GM18526 (cell line): ENCODE results near the gene ABHD16B.

Experiments used
- POLR2A ChIP-seq: IDR thresholded peaks from 3 replicates; pipeline ENCODE4 v1.6.1; 2011; ENCODE audit not compliant: insufficient read length; ENCODE audit errors: extremely low read depth

Gene ABHD16B

DNA sequence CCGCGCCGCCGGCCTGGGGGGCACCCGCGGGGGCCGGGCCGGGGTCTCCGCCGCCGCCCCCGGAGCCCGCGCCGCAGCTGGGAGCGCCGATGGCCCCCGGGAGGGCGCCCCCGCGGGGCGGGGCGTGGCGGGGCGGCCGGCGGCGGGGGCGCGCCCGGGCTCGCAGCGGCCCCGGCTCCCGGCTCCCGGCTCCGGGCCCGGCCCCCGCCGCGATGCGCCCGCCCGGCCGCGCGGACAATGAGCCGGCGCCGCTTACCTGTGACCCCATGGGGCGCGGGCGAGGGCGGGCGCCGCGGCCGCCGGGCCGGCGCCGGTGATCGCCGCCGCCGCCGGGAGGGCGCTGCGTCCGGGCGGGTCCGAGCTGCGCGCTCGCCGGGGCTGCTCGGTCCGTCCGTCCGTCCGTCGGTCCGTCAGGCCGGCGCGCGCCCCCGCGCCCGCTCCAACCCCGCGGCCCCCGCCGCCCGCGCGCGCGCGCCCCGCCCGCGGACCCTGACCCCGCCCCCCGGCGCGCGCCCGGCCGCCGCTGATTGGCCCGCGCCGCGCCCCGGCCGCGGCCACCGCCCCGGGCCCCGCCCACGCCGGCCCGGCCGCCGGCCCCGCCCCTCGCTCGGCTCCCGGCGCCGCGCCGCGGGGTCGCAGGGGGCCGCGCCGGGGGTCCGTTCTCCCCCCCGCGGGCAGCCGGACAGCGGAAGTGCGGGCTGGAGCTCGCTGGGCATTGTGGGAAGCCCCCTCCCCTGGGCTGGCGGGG is 30.3 kb upstream of the ABHD16B start, which contains the start of gene ZBTB46:
ZBTB46 (minus strand) TSS at position 424 of the 748 bp plus-strand sequence. CDS start 40,507 bp downstream, outside the sequence.
- no peak for TF ChIP-seq POLR2A

DNA sequence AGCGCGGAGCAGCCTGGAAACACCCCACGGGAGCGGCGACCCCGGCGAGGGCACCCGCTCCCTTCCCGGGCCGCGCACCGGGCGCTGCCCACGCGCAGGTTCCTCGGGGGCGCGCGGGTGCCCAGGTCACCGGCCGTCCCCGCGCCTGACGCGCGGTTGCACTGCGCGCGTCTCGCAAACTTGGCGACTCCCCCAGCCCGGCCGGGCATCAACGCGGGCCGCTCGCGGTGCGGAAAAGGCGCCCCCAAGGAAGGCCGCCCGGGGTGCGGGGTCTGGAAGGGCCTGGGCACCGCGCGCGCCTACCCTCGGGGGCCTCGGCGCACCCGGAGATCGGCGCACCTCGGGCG is 29.7 kb upstream of the ABHD16B start:
- no peak for TF ChIP-seq POLR2A

DNA sequence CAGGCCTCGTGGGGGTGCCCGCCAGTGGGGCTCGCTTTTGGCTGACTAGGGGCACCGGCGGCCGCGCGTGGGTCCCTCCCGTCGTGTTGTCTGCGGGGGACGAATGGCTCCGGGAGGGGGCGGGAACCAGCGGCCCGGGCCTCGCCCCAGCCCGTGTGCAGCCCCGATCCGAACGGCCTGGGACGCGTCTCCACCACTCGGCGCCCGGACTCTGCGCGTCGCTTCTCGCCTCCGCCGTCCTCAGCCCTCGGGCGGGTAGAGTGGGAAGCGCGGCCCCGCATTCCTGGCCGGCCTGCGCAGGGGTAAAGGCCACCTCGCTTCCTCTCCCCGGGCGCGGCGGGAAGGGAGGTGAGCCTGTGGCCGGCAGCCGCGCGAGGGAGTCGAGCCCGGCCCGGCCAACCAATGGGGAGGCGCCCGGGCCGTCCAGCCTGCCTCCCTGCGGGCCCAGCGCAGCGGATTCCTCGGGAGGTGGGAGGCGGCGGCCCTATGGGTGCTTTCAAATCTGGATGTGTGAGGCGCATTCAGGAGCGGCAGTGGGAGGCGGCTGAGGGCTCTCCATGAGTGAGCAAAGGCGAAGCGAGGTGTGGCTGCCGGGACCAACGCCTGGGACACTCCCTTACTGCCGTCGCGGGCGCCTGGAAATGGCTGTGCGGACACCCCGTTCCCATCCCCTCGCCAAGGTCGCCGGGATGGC is 29.2 kb upstream of the ABHD16B start:
- TF ChIP-seq POLR2A, result no peak

DNA sequence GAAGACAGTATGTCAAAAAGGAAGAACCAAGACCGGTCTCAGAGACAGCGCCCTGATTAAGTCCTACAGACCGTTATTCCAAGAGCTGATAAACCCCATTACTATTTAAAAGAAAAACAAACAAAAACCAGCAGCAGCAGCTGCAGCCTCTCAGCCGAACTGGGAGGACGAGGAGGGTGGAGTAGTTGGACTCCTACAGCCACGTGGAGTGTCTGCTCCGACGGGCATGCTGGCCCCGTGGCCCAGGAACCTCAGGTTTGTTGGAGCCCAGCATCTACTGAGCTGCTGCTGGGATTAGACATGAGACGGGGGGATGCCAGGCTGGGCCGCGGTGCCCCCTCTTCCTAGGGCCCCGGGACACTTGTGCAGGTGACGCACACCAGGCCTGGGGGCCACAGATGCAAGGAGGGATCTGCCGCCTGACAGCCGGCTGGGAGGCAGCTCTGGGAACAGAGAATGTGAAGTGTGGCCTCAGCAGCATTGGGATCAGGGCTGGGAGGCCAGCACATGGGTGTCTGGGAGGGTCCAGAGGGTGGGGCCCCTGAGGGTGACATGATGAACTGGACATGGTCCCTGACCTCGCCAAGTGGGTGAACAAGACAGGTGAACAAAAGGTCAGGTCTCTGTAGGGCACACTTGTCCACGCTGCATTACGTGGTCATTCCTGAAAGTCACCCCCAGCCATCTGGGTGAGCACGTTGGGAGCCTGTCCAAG is 27.4 kb upstream of the ABHD16B start:
- no peak for TF ChIP-seq POLR2A

DNA sequence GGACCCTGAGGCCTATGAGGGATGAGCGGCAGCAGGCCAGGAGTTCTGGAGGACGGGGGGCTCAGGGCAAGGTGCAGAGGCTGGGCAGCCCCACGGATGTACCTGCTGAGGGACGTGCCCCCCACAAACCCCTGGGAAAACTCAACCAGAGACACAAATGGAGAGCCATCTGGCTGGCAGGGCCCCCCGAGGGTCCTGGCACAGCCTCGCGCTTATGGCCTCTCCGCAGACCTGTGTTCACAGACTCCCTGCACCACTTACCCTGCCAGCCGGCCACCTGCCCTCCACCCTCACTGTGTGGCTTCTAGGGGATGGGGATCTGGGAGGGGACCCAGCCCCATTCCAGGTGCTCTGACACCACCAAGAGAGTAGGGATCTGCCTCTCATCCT is 26.8 kb upstream of the ABHD16B start:
- TF ChIP-seq POLR2A, result no peak

DNA sequence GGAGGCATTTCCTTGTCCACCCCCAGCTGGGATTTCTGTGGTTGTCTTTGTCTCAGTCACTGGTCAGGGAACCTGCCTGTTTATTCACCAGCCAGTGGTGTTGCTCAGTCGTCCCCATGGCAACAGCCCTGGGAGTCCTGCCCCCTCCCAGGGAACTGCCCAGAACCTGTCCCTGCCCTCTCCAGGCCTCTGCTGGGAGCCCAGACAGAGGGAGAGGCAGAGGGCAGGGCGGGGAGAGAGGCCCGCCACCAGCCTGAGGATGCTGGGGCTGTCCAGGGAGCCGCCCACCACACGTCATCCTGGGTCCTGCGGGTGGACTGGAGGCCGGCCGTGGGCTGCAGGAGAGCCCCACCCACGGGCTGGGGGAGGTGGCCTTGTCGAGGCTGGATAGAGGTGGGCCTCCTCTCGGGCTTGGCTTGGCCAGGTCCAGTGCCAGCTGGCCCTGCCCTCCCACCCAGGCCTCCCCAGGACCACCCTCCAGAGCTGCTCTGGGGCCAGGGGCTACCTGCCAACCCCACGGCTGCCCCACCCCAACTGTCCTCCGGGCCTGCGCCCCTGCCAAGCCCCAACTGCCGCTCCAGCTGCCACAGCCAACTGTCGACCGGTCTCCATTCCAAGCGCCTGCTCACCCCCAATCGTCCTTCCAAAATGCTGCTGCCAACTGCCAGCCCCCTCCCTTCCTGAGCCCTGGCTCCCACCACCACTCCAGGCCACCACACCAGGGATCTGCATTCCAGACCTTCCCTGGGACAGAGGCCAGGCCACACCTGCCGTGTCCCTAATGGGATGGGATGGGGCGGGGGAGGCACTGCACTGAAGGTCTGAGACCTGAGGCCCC is 26.1 kb upstream of the ABHD16B start:
- TF ChIP-seq POLR2A, result no peak

DNA sequence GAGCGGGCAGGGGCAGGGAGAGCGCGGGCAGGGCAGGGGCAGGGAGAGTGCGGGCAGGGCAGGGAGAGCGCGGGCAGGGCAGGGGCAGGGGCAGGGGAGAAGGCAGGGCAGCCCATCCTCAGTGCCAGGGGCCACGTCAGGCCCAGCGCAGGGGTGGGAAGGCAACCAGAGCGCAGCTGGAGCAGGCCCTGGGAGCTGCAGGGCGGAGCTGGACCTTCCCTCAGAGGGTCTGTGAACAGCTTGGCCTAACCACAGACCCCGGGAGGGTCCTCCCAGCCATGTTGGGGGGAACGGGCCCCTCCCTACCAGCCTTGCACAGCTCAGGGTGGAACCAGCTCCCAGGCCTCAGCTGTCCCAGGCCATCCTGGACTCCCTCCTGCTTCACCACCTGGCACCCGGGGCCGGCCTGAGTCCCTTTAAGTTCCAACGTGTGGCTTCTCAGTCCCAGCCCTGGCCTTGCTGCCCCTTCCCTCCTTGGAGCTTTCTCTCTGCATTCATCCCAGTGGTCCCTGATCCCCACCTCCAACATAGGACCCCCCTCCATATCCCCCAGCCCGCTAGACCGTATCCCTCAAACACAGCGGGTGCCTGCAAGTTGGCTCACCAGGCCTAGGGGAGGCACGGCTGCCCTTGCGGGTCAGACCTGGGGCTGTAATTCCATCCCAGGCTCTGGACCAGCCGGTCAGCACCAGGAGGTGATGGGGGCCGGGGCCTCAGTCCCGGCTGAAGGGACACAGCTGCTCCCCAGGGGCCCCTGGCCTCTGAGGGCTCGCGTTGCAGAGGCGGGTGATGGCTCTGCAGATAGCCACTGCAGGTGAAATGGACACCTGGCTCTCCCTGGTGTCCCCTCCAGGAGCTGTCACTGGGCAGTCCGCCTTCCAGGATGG is 24.6 kb upstream of the ABHD16B start:
- TF ChIP-seq POLR2A, result no peak

DNA sequence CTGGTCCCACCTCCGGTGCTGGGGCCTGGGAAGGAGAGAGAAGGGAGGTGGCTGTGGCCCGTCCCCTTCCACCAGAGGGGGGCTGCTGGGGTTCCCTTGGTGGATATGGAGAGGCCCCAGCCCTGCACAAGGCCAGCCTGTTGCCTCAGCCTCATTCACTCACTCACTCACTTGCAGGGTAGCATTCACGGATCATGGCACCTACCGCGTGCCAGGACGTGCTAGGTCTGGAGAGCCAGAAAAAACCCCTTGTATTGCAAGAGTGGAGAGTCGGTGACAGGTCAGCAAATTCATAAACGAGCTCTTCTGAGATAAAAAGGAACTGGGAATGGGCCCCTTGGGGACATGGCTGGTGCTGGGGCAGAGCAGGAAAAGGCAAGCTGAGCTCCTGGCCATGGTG is 23.8 kb upstream of the ABHD16B start:
- TF ChIP-seq POLR2A, result no peak

DNA sequence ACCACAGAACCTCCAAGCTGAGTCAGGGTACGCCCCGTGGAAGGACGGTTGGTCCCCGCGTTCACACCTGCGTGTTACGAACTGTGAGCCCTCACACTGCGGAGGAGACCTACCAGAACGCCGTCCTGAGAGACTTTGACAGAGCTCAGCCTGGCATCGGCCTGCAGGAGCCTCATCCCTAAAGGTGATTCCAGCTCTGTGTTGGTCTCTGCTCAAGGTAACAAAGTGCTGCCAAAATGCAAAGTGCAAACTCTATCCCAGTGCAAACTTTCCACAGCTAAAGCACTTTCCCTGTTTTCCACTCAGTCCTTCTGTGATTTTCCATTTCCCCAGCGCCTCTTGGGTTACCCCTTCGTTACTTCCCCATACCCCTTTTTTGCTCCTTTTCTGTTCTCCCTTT is 21.7 kb upstream of the ABHD16B start:
- TF ChIP-seq POLR2A, result no peak

DNA sequence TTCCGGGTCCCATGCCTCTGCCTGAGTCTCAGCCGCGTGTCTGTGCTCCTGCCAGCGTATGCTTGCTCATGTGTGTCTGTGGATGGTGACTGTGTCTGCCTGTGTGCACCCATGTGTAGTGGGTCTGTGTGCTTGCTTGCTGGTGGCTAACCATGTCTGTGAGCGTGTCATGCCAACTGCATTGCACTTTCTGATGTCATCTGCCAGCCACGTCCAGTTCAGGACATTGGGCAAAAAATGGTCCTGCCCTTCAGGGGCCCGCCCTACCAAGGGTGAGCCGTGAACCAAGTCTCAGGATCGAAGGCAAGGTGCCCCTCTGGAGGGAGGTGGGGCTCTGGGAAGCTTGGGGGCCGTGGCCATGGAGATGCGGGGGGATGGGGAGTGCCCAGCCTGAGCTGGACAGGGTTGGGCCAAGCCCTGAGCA is 20.9 kb upstream of the ABHD16B start:
- TF ChIP-seq POLR2A, result no peak

DNA sequence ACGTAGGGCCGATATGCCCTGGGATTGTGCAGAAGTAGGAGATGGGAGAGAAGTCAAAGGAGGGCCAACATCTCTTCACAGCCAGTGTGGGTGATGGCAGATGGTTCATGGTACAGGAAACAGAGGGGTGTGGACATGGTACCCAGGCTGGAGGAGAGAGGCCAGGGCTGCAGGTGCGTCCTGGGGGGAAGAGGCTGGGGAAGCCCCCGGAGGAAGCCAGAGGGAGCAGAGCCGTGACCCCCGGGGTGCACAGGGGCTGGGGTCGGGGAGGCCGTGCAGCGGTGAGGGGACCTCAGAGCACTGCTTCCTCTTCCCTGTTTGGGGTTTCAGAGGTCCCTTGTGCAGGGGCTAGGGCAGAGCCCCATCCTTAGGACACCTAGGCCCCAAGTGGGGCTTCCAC is 19.0 kb upstream of the ABHD16B start:
- no peak for TF ChIP-seq POLR2A

DNA sequence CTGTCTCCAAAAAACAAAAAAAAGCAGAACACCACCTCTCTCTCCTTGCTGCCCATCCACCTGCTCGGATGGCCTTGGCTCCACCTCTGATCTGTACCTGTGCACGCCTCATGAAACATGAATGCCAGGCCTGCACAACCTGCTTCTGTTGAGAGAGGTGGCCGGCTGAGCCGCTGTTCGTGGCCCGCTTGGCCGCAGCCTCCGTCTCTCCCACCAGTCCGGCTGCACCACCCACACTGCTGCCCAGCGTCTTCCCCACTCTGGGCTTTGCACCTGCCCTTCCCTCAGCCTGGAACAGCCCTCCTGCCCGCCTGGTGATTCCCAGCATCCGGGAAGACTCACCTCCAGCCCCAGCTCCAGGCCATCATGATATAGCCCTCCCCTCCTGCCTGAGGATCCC is 18.1 kb upstream of the ABHD16B start:
- no peak for TF ChIP-seq POLR2A

DNA sequence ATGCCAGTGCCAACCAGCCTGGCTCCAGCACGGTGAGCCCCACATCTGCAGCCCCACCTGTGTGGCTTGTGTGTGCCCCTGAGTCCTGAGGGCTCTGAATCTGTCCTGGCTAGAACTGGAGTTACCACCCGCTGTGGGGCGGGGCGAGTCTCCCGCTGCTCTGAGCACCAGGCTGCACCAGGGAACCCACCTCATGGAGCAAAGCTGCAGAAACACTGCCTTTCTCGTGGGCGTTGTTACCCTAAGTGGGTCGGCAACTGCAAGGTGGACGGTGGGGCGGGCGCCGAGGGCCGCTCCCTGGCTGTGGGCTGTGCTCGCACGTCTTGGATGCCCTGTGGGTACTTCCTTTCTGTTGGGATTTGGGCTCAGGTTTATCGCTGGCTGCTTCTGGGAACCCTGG is 17.5 kb upstream of the ABHD16B start:
- no peak for TF ChIP-seq POLR2A

DNA sequence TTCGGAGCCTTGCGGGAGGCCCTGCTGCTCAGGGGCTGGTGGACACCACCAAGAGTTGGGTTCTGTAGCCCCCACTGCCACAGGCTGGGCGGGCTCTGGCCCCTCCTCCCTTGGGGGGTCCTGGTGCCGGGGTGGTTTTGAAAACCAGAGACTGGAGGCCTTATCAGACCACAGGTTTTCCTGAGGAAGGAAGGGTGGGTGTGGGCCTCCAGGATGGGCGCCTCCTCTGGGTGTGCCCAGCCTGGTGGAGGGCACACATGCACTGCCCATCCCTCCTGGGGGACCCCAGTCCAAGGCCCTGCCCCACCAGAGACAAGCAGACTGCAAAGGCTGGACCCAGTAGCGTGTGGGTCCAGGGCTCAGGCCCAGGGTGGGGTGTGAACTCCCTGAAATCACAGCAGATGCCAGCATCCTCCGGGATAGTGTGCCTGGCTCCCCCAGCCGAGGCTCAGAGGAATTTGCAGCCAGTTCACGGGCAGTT is 16.7 kb upstream of the ABHD16B start:
- TF ChIP-seq POLR2A, result no peak
